Measurements from ENCODE around the gene CUL1. TPM values are rescaled to one million over a fixed set of nuclear protein-coding genes. Genes with fewer than 3 reads are reported as not detected.

Gene CUL1
- 69.4 and 74.5 TPM in 2 replicates for total RNA-seq

DNA sequence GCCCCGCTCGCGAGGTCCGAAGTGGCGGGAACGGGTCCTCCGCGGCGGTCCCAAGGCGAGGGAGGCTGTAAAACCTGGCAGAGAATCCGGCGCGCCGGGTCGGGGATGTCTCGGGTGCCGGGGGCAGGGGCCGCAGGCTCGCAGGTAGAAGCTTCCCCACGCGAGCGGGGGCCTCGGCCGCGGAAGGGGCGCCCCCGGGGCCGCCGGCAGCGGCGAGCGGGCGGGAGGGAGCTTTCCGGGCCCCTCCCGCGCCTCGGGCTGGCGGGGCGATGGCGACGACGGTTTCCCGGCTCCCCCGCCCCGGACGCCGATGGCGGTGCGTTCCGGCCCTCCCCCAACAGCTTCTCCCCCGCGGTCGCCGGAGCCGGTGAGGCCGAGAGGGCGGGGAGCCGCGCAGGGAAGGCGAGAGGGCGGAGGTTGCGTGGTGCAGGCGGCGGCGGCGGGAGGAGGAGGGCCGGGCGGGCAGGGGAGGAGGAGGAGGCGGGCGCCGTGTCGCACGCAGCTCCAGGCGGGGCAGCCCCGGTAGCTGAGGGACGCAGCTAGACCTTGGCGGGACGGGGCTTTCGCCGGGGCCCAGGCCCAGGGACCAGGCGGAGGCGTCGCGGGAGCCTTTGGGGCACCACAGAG lies at the start of gene CUL1:
TSS of gene CUL1 (plus strand) at position 507 of the 627 bp plus-strand sequence. CDS start 31,220 bp downstream, outside the sequence.
- H3K4me1 Mint-ChIP-seq (ENCODE audit: low read depth), result peaks cover 57% of the 10 kb centered on the region
- intact Hi-C loops (cut with micrococcal nuclease), result loop anchor here (1.0 to 5.0 kb wide), 6 partner anchors 70 to 1174 kb away; partner anchors contain the start of genes ATP6V0E2 and PDIA4
- H3K4me3 Mint-ChIP-seq (ENCODE audit: low read depth), result peak within 1 kb of the TSS; percentile 91

DNA sequence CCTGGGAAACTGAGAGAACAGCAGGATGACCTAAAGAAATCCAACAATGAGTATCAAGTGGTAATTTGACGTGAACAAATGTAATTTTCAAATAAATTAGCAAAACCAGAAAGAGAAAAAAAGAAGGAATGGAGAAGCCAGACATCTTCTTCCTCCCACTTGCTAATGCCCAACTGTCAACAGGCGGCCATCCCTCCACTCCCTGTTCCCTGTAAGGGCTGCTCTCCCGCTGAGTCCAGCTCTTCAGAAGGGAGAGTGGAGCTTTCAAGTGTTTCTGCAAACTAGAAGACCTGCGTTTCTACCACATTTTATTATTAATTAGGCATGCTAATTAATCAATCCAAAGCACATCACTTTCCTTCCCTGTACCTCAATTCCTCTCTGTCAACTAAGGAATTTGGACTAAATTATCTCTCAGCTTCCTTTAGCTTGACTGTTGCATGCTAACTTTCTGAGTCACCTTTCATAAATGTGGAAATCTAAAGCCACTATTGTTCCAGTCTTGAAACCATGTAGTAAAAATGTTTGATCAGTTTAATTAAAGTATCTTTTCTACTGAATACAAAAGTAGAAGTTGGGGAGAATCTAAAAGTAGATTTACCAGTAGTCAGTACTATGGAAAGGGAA lies 48.4 kb upstream of the CUL1 start:
- Mint-ChIP-seq H3K4me3 (ENCODE audit: low read depth) (no peak overlapping the region), H3K27ac (no peak overlapping the region), H3K27me3 (ENCODE audit: low read depth) (peaks cover 12% of the 10 kb centered on the region), H3K9me3 (no peaks in the 10 kb centered on the region), H3K4me1 (ENCODE audit: low read depth) (no peaks in the 10 kb centered on the region), H3K36me3 (ENCODE audit: low read depth) (no peaks in the 10 kb centered on the region)
- no peak for DNase-seq (ENCODE audit: low spot score)
- intact Hi-C loops (cut with micrococcal nuclease), result no loop called here

More for the DNA sequence above, at the start of gene CUL1:
- Mint-ChIP-seq H3K9me3 (no peaks in the 10 kb centered on the region), H3K27ac (peak within 1 kb of the TSS; percentile 95), H3K27me3 (ENCODE audit: low read depth) (no peaks in the 10 kb centered on the region), H3K36me3 (ENCODE audit: low read depth) (peaks cover 17% of the 10 kb centered on the region)
- DNase-seq (ENCODE audit: low spot score), result peak; percentile 83

DNA sequence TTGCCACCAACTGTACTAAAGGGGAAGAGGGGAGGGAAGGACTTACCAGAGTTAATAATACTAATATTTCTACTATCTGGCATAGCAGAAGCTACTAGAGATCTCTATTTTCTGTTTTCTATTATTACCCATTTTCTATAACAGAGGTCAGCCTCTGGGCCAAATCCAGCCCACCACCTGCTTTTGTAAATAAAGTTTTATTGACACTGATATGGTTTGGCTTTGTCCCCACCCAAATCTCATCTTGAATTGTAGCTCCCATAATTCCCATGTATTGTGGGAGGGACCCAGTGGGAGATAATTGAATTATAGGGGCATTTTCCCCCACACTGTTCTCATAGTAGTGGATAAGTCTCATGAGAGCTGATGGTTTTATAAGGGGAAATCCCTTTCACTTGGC lies 45.9 kb upstream of the CUL1 start:
- Mint-ChIP-seq H3K9me3 (no peaks in the 10 kb centered on the region), H3K27me3 (ENCODE audit: low read depth) (peaks cover 7% of the 10 kb centered on the region), H3K27ac (no peak overlapping the region), H3K4me1 (ENCODE audit: low read depth) (no peaks in the 10 kb centered on the region), H3K36me3 (ENCODE audit: low read depth) (no peaks in the 10 kb centered on the region), H3K4me3 (ENCODE audit: low read depth) (no peak overlapping the region)
- DNase-seq (ENCODE audit: low spot score), result no peak
- intact Hi-C loops (cut with micrococcal nuclease), result no loop called here

DNA sequence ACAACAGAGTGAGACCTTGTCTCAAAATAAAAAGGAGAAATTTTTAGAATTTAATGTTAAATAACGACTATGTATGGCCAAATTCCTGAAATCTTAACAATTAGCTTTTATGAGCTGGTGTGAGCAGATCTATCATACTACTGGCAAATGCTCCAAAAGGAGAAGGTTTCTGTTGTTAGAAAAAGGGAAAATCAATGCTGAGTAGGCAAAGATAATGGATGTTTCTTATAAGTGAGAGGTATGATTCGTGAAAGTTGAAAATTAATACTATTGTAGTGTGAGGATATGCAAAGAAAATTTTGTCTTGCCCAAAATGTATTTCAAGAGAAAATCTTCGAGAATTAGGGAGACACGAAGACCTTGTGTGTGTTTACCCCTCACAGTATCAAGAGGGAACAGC lies 40.8 kb upstream of the CUL1 start:
- Mint-ChIP-seq H3K27me3 (ENCODE audit: low read depth) (peaks cover 4% of the 10 kb centered on the region), H3K36me3 (ENCODE audit: low read depth) (no peaks in the 10 kb centered on the region), H3K9me3 (no peaks in the 10 kb centered on the region), H3K4me3 (ENCODE audit: low read depth) (no peak overlapping the region), H3K27ac (no peak overlapping the region), H3K4me1 (ENCODE audit: low read depth) (no peaks in the 10 kb centered on the region)
- intact Hi-C loops (cut with micrococcal nuclease), result no loop called here
- no peak for DNase-seq (ENCODE audit: low spot score)

DNA sequence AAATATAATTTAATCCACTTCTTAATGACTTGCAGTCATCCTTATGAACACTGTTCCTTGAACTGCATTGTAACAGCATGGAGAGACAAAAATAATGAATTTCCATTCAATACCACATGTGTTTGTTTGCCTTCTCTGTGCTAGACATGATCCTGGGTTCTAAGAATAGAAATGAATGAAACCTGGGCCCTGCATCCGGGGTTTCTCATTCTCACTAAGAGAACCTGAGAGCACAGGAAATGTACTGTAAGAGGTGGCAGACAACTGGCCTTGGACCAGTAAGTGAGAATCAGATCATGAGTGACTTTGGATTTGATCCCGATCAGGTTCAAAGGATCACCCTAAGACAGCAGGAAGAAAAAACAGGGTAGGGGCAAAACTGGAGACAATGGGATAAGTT lies 37.2 kb upstream of the CUL1 start:
- DNase-seq (ENCODE audit: low spot score), result no peak
- intact Hi-C loops (cut with micrococcal nuclease), result no loop called here
- H3K4me1 Mint-ChIP-seq (ENCODE audit: low read depth), result no peaks in the 10 kb centered on the region
- peaks cover 11% of the 10 kb centered on the region for H3K27me3 Mint-ChIP-seq (ENCODE audit: low read depth)
- no peaks in the 10 kb centered on the region for H3K36me3 Mint-ChIP-seq (ENCODE audit: low read depth)
- H3K4me3 Mint-ChIP-seq (ENCODE audit: low read depth), result no peak overlapping the region
- H3K27ac Mint-ChIP-seq, result no peak overlapping the region
- H3K9me3 Mint-ChIP-seq, result no peaks in the 10 kb centered on the region

DNA sequence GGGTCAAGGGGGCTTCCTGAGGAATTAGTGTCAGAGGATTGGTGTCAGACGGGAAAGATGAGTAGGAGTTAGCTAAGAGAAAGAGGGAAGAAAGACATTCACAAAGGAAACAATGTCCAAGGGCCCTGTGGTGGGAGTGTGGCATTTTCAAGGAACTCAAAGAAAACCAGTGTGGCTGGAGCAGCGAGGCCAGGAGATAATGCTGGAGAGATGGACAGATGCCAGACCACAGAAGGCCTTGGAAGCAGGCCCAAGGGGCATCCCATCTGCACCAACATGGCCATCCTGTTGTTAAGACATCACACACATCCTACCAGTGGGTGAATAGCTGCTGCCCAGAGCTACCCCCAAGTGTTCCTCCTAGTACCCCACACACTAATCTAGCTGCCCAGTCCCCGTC lies 36.1 kb upstream of the CUL1 start:
- DNase-seq (ENCODE audit: low spot score), result no peak
- Mint-ChIP-seq H3K4me3 (ENCODE audit: low read depth) (no peak overlapping the region), H3K9me3 (no peaks in the 10 kb centered on the region), H3K27ac (no peak overlapping the region), H3K4me1 (ENCODE audit: low read depth) (no peaks in the 10 kb centered on the region), H3K27me3 (ENCODE audit: low read depth) (peaks cover 13% of the 10 kb centered on the region), H3K36me3 (ENCODE audit: low read depth) (no peaks in the 10 kb centered on the region)
- intact Hi-C loops (cut with micrococcal nuclease), result no loop called here

DNA sequence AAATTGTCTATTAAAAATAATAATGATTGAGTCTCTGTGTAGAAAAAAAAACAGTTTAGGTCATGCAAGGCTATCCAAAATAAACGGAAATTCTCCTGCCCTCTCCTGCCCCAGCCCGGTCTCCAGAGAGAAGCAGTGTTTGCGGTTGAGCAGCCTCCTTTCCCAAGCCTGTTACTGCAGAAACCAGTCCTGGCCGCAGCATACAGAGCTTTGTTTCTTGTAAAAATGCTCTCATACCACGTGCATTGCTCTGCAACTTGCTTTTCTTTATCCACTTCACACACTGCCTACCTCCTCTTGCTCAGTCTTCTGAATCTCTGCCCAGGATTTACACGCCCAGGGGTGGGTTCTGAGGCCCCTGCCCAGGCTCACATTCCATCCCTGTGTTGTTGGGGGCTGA lies 34.4 kb upstream of the CUL1 start:
- no peaks in the 10 kb centered on the region for H3K36me3 Mint-ChIP-seq (ENCODE audit: low read depth)

DNA sequence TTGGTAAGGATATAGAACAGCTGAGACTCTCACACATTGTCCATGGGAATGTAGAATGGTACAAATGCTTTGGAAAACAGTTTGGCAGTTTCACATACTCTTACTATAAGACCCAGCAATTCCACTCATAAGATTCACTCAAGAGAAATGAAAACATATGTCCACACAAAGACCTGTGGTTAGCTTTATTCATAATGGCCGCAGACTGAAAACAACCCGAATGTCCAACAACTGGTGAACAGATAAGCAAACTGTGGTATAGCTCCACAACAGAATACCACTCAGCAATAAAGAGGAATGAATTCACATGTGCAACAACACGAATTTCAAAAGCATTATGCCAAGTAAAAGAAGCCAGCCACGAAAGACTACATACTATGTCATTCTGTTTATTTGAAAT lies 33.5 kb upstream of the CUL1 start:
- Mint-ChIP-seq H3K27me3 (ENCODE audit: low read depth) (peaks cover 9% of the 10 kb centered on the region), H3K4me1 (ENCODE audit: low read depth) (peaks cover 3% of the 10 kb centered on the region), H3K4me3 (ENCODE audit: low read depth) (no peak overlapping the region), H3K9me3 (peaks cover 2% of the 10 kb centered on the region), H3K27ac (no peak overlapping the region), H3K36me3 (ENCODE audit: low read depth) (no peaks in the 10 kb centered on the region)
- DNase-seq (ENCODE audit: low spot score), result no peak
- intact Hi-C loops (cut with micrococcal nuclease), result no loop called here

More for the DNA sequence above, 34.4 kb upstream of the CUL1 start:
- Mint-ChIP-seq H3K4me1 (ENCODE audit: low read depth) (no peaks in the 10 kb centered on the region), H3K9me3 (no peaks in the 10 kb centered on the region), H3K27ac (no peak overlapping the region), H3K27me3 (ENCODE audit: low read depth) (peaks cover 9% of the 10 kb centered on the region), H3K4me3 (ENCODE audit: low read depth) (no peak overlapping the region)
- intact Hi-C loops (cut with micrococcal nuclease), result no loop called here
- DNase-seq (ENCODE audit: low spot score), result no peak

DNA sequence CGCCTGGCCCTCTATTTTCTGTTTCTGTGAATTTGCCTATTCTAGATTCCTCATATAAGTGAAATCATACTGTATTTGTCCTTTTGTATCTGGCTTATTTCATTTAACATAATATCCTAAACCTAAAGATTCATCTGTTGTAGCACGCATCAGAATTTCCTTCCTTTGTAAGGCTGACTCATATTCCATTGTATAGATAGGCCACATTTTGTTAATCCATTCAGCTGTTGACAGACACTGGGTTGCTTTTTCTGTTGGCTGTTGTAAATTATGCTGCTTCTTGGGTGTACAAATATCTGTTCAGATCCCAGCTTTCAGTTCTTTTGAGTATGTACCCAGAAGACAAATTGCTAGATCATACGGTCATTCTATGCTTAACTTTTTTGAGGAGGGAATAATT lies 28.8 kb upstream of the CUL1 start:
- H3K36me3 Mint-ChIP-seq (ENCODE audit: low read depth), result peaks cover 5% of the 10 kb centered on the region
- intact Hi-C loops (cut with micrococcal nuclease), result no loop called here
- H3K4me1 Mint-ChIP-seq (ENCODE audit: low read depth), result peaks cover 5% of the 10 kb centered on the region
- H3K9me3 Mint-ChIP-seq, result peaks cover 21% of the 10 kb centered on the region
- no peak overlapping the region for H3K27ac Mint-ChIP-seq
- H3K4me3 Mint-ChIP-seq (ENCODE audit: low read depth), result no peak overlapping the region
- peaks cover 9% of the 10 kb centered on the region for H3K27me3 Mint-ChIP-seq (ENCODE audit: low read depth)
- DNase-seq (ENCODE audit: low spot score), result no peak

DNA sequence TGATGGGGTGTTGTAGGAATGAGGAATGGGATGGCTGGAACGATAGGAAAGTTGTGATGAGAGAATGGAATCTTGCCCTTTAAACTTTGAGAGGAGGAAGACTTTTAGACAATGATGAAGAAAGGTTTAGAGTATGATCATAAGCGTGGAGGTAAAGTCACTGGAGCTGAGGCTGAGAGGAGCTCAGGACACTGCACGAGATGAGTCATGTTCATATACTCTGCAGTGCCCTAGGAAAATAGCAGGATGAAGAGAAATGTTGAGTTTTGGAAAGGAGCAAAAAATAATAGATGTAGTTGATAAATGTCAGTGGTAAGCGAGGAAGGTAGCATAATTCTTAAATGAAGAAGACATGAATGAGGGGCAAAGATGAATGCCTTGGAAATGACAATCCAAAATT lies 28.3 kb upstream of the CUL1 start:
- Mint-ChIP-seq H3K27me3 (ENCODE audit: low read depth) (peaks cover 4% of the 10 kb centered on the region), H3K36me3 (ENCODE audit: low read depth) (peaks cover 5% of the 10 kb centered on the region), H3K9me3 (peaks cover 25% of the 10 kb centered on the region), H3K4me1 (ENCODE audit: low read depth) (peaks cover 5% of the 10 kb centered on the region), H3K4me3 (ENCODE audit: low read depth) (no peak overlapping the region), H3K27ac (no peak overlapping the region)
- DNase-seq (ENCODE audit: low spot score), result no peak
- intact Hi-C loops (cut with micrococcal nuclease), result no loop called here

DNA sequence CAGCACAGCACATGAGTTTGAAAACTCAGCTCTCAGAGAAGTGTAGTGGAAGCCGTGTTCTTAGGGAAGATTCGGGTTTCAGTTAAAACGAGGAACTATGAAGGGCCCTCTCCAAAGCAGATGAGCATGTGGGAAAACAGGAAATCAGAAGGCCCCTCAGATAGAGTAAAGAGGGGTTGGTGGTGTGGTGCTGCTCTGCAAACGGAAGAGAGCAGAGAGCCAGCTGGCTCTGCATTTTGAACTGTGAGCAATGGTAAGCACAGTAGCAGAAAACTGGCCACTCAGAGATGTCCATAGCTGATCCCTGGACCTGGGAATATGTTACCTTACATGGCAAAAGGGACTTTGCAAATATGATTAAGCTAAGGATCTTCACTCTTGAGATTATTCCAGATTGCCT lies 27.9 kb upstream of the CUL1 start:
- peaks cover 5% of the 10 kb centered on the region for H3K4me1 Mint-ChIP-seq (ENCODE audit: low read depth)
- H3K27me3 Mint-ChIP-seq (ENCODE audit: low read depth), result peaks cover 3% of the 10 kb centered on the region
- intact Hi-C loops (cut with micrococcal nuclease), result no loop called here
- no peak for DNase-seq (ENCODE audit: low spot score)
- H3K4me3 Mint-ChIP-seq (ENCODE audit: low read depth), result no peak overlapping the region
- H3K27ac Mint-ChIP-seq, result no peak overlapping the region
- peaks cover 29% of the 10 kb centered on the region for H3K9me3 Mint-ChIP-seq
- peaks cover 5% of the 10 kb centered on the region for H3K36me3 Mint-ChIP-seq (ENCODE audit: low read depth)

DNA sequence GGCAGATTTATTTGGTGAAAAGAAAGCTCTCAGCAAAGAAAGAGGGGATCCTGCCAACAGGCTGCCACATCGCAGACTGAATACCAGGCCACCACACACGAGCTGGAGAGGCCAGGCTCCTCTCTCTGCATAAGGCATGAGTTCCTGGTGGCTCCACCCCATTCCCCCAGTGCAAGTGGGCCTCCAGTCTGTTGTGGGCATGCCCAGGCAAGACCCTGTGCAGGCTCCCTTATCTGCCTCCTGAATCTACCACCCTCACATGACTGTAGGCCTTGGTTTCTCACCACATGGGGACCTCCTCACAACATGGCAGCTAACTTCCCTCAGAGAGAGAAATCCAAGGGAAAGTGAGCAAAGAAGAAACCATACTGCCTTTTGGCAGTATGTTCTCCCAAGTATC lies 26.7 kb upstream of the CUL1 start:
- intact Hi-C loops (cut with micrococcal nuclease), result no loop called here
- DNase-seq (ENCODE audit: low spot score), result no peak

DNA sequence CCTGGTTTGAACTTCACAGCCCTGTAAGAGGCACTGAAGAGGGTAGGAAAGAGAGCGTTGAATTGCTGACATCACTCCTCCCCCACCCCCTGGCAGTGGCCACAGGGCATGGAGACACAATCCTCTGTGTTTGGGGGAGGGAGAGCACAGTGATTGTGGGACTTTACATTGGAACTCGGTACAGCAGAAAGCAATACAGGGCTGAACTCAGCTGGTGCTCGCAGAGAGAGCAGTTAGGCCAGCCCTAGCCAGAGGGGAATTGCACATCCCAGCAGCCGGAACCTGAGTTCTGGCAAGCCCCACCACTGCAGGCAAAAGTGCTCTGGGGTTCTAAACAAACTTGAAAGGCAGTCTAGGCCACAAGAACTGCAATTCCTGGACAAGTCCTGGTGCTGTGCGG lies 24.0 kb upstream of the CUL1 start:
- Mint-ChIP-seq H3K27me3 (ENCODE audit: low read depth) (peaks cover 12% of the 10 kb centered on the region), H3K4me3 (ENCODE audit: low read depth) (no peak overlapping the region), H3K36me3 (ENCODE audit: low read depth) (peaks cover 5% of the 10 kb centered on the region), H3K4me1 (ENCODE audit: low read depth) (peaks cover 5% of the 10 kb centered on the region), H3K9me3 (peaks cover 29% of the 10 kb centered on the region), H3K27ac (no peak overlapping the region)
- DNase-seq (ENCODE audit: low spot score), result no peak
- intact Hi-C loops (cut with micrococcal nuclease), result no loop called here

More for the DNA sequence above, 26.7 kb upstream of the CUL1 start:
- no peak overlapping the region for H3K27ac Mint-ChIP-seq
- H3K4me1 Mint-ChIP-seq (ENCODE audit: low read depth), result peaks cover 5% of the 10 kb centered on the region
- H3K4me3 Mint-ChIP-seq (ENCODE audit: low read depth), result no peak overlapping the region
- H3K9me3 Mint-ChIP-seq, result peaks cover 29% of the 10 kb centered on the region
- H3K27me3 Mint-ChIP-seq (ENCODE audit: low read depth), result no peaks in the 10 kb centered on the region
- H3K36me3 Mint-ChIP-seq (ENCODE audit: low read depth), result peaks cover 5% of the 10 kb centered on the region
